Measurements from ENCODE around the gene YPEL1.

YPEL1 gene

GRCh38 chr22:21702700-21703683 is 32.6 kb downstream of the YPEL1 start:
- no peak overlapping the region for H3K4me3 ChIP-seq (ENCODE audit: low read depth in 1 of 2, low read length in 2 of 2)
- peaks cover 7% of the 10 kb centered on the region for H3K4me1 ChIP-seq (ENCODE audit: insufficient read depth, low read length)
- no peak overlapping the region for H3K27ac ChIP-seq (ENCODE audit: low read depth, low read length)
- H3K36me3 ChIP-seq (ENCODE audit: insufficient read depth, low read length) = no peaks in the 10 kb centered on the region
- H3K27me3 ChIP-seq (ENCODE audit: control insufficient read depth in 1 of 2, insufficient read depth in 2 of 2, low read length in 2 of 2) = no peaks in the 10 kb centered on the region
- H3K9me3 ChIP-seq (ENCODE audit: low read length) = no peaks in the 10 kb centered on the region
- H3K9ac ChIP-seq (ENCODE audit: low read length) = no peak overlapping the region

GRCh38 chr22:21702094-21702493 is 33.5 kb downstream of the YPEL1 start:
- no peak overlapping the region for H3K4me3 ChIP-seq (ENCODE audit: low read depth in 1 of 2, low read length in 2 of 2)
- H3K27me3 ChIP-seq (ENCODE audit: control insufficient read depth in 1 of 2, insufficient read depth in 2 of 2, low read length in 2 of 2) = no peaks in the 10 kb centered on the region
- H3K27ac ChIP-seq (ENCODE audit: low read depth, low read length) = no peak overlapping the region
- peaks cover 12% of the 10 kb centered on the region for H3K4me1 ChIP-seq (ENCODE audit: insufficient read depth, low read length)
- H3K9me3 ChIP-seq (ENCODE audit: low read length) = no peaks in the 10 kb centered on the region
- H3K36me3 ChIP-seq (ENCODE audit: insufficient read depth, low read length) = peaks cover 4% of the 10 kb centered on the region
- H3K9ac ChIP-seq (ENCODE audit: low read length) = no peak overlapping the region

- H3K9me3 ChIP-seq (ENCODE audit: low read length) = no peaks in the 10 kb centered on the region
- peaks cover 10% of the 10 kb centered on the region for H3K36me3 ChIP-seq (ENCODE audit: insufficient read depth, low read length)
- H3K27me3 ChIP-seq (ENCODE audit: control insufficient read depth in 1 of 2, insufficient read depth in 2 of 2, low read length in 2 of 2) = no peaks in the 10 kb centered on the region
- H3K27ac ChIP-seq (ENCODE audit: low read depth, low read length) = no peak overlapping the region
- peaks cover 12% of the 10 kb centered on the region for H3K4me1 ChIP-seq (ENCODE audit: insufficient read depth, low read length)
- no peak overlapping the region for H3K9ac ChIP-seq (ENCODE audit: low read length)
- no peak overlapping the region for H3K4me3 ChIP-seq (ENCODE audit: low read depth in 1 of 2, low read length in 2 of 2)
These were observed 34.1 kb downstream of the YPEL1 start for GRCh38 chr22:21701384-21701971.

DNA sequence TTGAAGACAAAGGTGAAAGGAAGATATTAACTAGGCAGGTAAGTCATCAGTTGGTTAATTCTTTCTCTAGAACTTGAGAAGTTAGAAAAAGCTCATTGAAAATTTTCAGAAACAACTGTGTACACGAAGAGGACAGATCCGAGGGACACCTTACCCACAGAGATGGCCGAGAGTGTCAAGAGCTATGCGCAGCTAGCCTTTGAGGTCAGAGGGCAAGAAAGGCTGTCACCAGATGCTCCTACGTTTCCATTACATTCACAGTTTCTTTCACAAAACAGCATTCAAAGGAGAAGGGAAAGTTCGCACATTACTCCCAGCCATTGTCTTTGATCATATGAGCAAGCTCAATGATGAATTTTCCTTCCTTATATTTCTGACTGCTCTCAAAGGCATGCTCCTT is 34.8 kb downstream of the YPEL1 start:
- no peak overlapping the region for H3K27ac ChIP-seq (ENCODE audit: low read depth, low read length)
- H3K9ac ChIP-seq (ENCODE audit: low read length) = no peak overlapping the region
- H3K4me3 ChIP-seq (ENCODE audit: low read depth in 1 of 2, low read length in 2 of 2) = no peak overlapping the region
- no peaks in the 10 kb centered on the region for H3K9me3 ChIP-seq (ENCODE audit: low read length)
- no peaks in the 10 kb centered on the region for H3K27me3 ChIP-seq (ENCODE audit: control insufficient read depth in 1 of 2, insufficient read depth in 2 of 2, low read length in 2 of 2)
- H3K4me1 ChIP-seq (ENCODE audit: insufficient read depth, low read length) = peaks cover 12% of the 10 kb centered on the region
- H3K36me3 ChIP-seq (ENCODE audit: insufficient read depth, low read length) = peaks cover 16% of the 10 kb centered on the region

GRCh38 chr22:21699643-21700042 is 36.0 kb downstream of the YPEL1 start:
- H3K27me3 ChIP-seq (ENCODE audit: control insufficient read depth in 1 of 2, insufficient read depth in 2 of 2, low read length in 2 of 2) = no peaks in the 10 kb centered on the region
- H3K4me1 ChIP-seq (ENCODE audit: insufficient read depth, low read length) = peaks cover 12% of the 10 kb centered on the region
- H3K9me3 ChIP-seq (ENCODE audit: low read length) = no peaks in the 10 kb centered on the region
- peaks cover 25% of the 10 kb centered on the region for H3K36me3 ChIP-seq (ENCODE audit: insufficient read depth, low read length)
- no peak overlapping the region for H3K9ac ChIP-seq (ENCODE audit: low read length)
- no peak overlapping the region for H3K27ac ChIP-seq (ENCODE audit: low read depth, low read length)
- H3K4me3 ChIP-seq (ENCODE audit: low read depth in 1 of 2, low read length in 2 of 2) = no peak overlapping the region

DNA sequence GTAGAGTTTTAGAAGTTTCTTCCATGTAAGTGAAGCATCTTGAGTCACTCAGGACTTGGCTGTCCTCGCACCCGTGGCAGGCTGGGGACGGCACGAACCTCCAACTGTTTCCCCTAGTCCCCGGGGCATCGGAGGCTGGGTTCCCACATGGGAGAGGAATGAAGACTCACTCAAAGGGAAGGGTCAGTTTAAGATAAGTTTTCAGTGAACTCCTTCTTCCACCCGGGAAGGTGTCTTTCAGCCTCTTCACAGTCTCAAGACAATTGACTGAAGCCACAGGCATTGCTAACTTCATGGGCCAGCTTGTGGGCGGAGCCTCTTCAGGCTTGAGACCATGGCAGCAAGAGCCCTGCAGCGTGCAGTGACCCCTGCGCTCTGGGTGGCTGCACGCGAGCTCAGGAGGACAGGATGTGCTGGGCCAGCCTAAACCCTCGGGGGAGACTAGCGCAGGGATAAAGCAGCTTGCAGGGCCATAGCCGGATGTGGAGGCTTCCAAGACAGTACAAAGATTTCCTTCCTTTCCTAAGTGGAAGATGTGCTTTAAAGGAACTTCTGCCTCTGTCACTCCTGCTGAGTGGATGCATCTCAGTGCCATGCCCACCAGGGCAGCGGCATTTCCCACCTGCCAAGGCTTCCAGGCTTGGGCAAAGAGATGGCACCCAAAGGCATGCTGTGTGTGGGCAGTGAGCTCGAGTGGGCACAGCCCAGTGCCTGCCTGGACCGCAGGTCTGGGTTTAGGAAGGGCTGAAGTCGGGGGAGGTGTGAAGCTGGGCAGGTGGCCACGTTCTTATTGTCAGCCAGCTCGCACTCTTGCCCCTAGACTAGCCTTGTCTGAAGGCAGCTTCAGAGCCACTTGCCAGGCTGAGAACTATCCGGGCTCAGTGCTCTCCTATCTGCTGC is 36.9 kb downstream of the YPEL1 start:
- H3K9ac ChIP-seq (ENCODE audit: low read length) = no peak overlapping the region
- H3K27me3 ChIP-seq (ENCODE audit: control insufficient read depth in 1 of 2, insufficient read depth in 2 of 2, low read length in 2 of 2) = no peaks in the 10 kb centered on the region
- H3K4me1 ChIP-seq (ENCODE audit: insufficient read depth, low read length) = peaks cover 12% of the 10 kb centered on the region
- no peak overlapping the region for H3K4me3 ChIP-seq (ENCODE audit: low read depth in 1 of 2, low read length in 2 of 2)
- peaks cover 35% of the 10 kb centered on the region for H3K36me3 ChIP-seq (ENCODE audit: insufficient read depth, low read length)
- no peaks in the 10 kb centered on the region for H3K9me3 ChIP-seq (ENCODE audit: low read length)
- peak overlapping the region; percentile 48 for H3K27ac ChIP-seq (ENCODE audit: low read depth, low read length)

DNA sequence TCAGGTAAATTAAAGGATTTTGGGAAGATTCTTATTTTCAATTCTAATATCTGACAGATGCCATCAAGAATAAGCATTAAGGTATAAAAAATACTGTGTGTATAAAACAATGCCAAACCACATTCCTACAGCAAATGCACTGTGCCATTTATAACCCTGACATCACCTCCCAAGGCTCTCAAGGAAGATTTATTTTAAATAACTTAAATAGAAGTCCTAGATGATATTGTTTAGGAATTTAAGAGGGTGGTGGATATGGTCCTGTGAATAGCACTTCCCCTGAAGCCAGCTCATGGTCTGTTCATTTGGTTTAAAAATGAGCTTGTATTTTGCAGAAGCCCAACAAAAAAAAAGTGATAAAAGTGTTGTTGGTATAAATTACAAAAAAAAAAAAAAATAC is 37.7 kb downstream of the YPEL1 start:
- Histone ChIP-seq H3K36me3 (ENCODE audit: insufficient read depth, low read length) (peaks cover 42% of the 10 kb centered on the region), H3K4me3 (ENCODE audit: low read depth in 1 of 2, low read length in 2 of 2) (no peak overlapping the region), H3K9me3 (ENCODE audit: low read length) (no peaks in the 10 kb centered on the region), H3K9ac (ENCODE audit: low read length) (no peak overlapping the region), H3K27me3 (ENCODE audit: control insufficient read depth in 1 of 2, insufficient read depth in 2 of 2, low read length in 2 of 2) (no peaks in the 10 kb centered on the region), H3K27ac (ENCODE audit: low read depth, low read length) (no peak overlapping the region), H3K4me1 (ENCODE audit: insufficient read depth, low read length) (peaks cover 12% of the 10 kb centered on the region)

- Histone ChIP-seq H3K9ac (ENCODE audit: low read length) (no peak overlapping the region), H3K27me3 (ENCODE audit: control insufficient read depth in 1 of 2, insufficient read depth in 2 of 2, low read length in 2 of 2) (no peaks in the 10 kb centered on the region), H3K4me1 (ENCODE audit: insufficient read depth, low read length) (peaks cover 12% of the 10 kb centered on the region), H3K9me3 (ENCODE audit: low read length) (no peaks in the 10 kb centered on the region), H3K4me3 (ENCODE audit: low read depth in 1 of 2, low read length in 2 of 2) (no peak overlapping the region), H3K27ac (ENCODE audit: low read depth, low read length) (no peak overlapping the region), H3K36me3 (ENCODE audit: insufficient read depth, low read length) (peaks cover 42% of the 10 kb centered on the region)
These were observed 38.4 kb downstream of the YPEL1 start for GRCh38 chr22:21697021-21697771.

DNA sequence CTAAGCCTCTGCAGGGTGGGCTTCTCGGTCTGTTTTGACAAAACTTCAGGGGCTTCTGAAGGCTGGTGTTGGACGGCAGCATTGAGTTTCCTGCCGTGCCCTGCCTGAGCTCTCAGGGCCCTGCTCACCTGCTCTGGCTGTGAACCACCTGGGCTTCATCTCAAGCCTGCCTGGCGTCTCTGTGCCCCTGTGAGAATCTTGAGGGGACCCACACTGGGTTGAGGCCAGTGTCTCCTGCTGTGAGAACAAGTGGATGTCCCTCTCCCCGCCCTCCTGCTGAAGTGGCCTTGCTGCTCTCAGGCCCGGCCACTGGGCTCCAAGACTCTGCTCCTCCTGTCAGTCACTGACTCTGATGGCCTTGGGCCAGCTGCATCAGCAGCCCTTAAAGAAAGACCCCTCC is 39.5 kb downstream of the YPEL1 start:
- Histone ChIP-seq H3K36me3 (ENCODE audit: insufficient read depth, low read length) (peaks cover 46% of the 10 kb centered on the region), H3K9ac (ENCODE audit: low read length) (no peak overlapping the region), H3K4me3 (ENCODE audit: low read depth in 1 of 2, low read length in 2 of 2) (no peak overlapping the region), H3K4me1 (ENCODE audit: insufficient read depth, low read length) (peaks cover 12% of the 10 kb centered on the region), H3K27me3 (ENCODE audit: control insufficient read depth in 1 of 2, insufficient read depth in 2 of 2, low read length in 2 of 2) (no peaks in the 10 kb centered on the region), H3K27ac (ENCODE audit: low read depth, low read length) (no peak overlapping the region), H3K9me3 (ENCODE audit: low read length) (no peaks in the 10 kb centered on the region)

DNA sequence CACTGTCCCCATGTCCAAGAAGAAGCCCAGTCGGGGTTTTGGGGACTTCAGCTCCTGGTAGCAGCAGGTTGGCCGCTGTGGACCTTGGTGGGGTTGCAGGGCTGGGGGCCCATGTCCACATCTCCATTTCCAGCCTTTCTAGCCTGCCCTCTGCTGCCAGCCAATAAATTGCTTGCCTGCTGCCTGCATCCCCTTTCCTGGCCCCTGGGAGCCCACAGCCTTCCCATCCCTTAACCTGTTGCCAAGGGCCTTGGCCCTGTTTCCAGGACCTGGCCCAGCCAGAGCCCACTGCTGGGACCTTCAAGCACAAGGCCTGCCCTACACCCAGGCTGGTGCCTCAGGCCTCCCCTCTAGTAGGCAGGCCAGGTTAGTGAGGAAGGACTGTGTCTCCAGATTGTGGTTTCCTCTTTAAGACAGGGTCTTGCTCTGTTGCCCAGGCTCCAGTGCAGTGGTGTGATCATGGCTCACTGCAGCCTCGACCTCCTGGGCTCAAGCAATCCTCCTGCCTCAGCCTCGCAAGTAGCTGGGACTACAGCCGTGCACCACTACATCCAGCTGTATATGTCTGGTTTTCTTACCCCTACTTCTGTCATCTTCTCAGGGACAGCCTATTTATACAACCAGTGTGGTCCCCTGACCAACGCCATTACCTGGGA is 40.0 kb downstream of the YPEL1 start:
- no peak overlapping the region for H3K27ac ChIP-seq (ENCODE audit: low read depth, low read length)
- no peaks in the 10 kb centered on the region for H3K9me3 ChIP-seq (ENCODE audit: low read length)
- no peak overlapping the region for H3K4me3 ChIP-seq (ENCODE audit: low read depth in 1 of 2, low read length in 2 of 2)
- H3K27me3 ChIP-seq (ENCODE audit: control insufficient read depth in 1 of 2, insufficient read depth in 2 of 2, low read length in 2 of 2) = no peaks in the 10 kb centered on the region
- H3K36me3 ChIP-seq (ENCODE audit: insufficient read depth, low read length) = peaks cover 46% of the 10 kb centered on the region
- H3K9ac ChIP-seq (ENCODE audit: low read length) = no peak overlapping the region
- H3K4me1 ChIP-seq (ENCODE audit: insufficient read depth, low read length) = peaks cover 12% of the 10 kb centered on the region

All from muscle layer of colon (tissue), 2 donors.